ENCODE data around the gene ZCRB1. TPM values are rescaled to one million over a fixed set of nuclear protein-coding genes. Genes with fewer than 3 reads are reported as not detected.
"Not testable (repeated sequence)": the region's sequence is repeated elsewhere in the genome, so short reads cannot be mapped to it uniquely, and the experiment has no call there.

ZCRB1 gene
- total RNA-seq, 1 experiment from 2014 or later = 52.3 TPM

GRCh38 chr12:42330097-42330496, 4.2 kb upstream of the ZCRB1 start:
- not testable (repeated sequence) for DNase-seq (ENCODE audit: low read depth)

DNA sequence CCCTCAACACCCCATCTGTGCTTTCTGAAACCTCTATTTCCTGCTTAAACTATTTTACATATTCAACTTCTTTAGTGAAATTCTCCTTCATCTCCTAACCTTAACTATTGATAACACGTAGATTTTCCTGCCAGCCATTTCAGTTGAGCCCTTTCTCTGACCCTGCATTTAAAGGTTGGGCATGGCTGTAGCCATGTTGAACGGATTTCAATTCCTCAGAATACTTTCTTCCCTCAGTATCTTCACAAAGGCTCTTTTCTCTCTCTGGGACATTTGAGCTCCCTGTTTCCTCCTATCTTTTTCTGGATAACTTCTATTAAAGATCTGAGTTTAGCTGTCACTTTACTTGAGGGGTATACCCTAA, 1.3 kb upstream of the ZCRB1 start:
- DNase-seq (ENCODE audit: low read depth) = no peak

GRCh38 chr12:42326541-42327226, 790 bp upstream of the ZCRB1 start:
- DNase-seq (ENCODE audit: low read depth) = peak; percentile 49

DNA sequence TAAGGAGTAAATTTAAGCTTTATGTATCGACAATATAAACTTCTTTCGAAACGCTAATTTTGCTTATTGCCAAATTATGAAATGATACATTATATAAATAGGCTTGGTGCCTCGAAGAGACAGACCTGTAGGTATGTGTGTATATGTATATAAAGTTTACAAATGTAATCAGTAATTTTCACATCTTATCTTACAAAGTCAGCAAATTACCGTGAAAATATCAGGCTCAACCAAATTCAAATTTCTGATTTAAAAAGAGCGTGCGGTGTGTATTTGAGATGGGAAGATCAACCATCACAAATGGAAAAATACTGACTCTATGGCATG, 605 bp downstream of the ZCRB1 start:
- DNase-seq (ENCODE audit: low read depth) = no peak

- no peak for DNase-seq (ENCODE audit: low read depth)
Measured at GRCh38 chr12:42323856-42324255, 2.0 kb downstream of the ZCRB1 start.

DNA sequence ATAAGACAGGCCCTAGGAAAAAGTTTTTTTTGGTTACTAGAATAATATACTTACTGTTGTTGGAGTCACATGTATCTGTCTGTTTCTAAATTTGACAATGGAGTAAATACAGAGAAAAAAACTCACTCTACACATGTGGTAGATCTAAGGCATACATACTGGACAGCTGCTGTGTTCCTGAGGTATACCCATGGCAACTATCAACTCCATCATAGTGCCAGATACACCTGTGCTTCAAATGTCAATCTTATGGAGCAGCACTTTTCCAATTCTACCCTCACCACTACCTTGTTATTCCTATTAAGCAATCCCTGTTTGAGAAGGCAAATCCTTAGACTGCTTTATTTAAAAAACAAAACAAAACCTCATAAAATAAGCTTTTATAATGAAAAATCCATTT, 3.3 kb downstream of the ZCRB1 start:
- no peak for DNase-seq (ENCODE audit: low read depth)

- DNase-seq (ENCODE audit: low read depth) = no peak
Measured at GRCh38 chr12:42320796-42321195, 5.1 kb downstream of the ZCRB1 start.

- no peak for DNase-seq (ENCODE audit: low read depth)
Measured at GRCh38 chr12:42315108-42315507, 10.8 kb downstream of the ZCRB1 start.

GRCh38 chr12:42309996-42310395, 15.9 kb downstream of the ZCRB1 start:
- no peak for DNase-seq (ENCODE audit: low read depth)

DNA sequence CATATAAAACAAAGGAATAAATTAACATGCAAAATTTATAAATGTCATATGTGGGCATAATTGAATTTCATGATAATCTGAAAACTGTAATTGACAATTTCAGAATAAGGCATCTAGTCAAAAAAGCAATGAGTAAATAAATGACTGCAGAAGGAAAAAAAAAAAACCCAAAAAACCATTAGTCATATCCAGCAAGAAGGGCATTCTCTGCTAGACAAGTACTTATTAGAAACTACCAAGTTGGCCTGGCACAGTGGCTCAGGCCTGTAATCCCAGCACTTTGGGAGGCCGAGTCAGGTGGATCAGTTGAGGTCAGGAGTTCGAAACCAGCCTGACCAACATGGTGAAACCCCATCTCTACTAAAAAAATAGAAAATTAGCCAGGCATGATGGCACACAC, 17.5 kb downstream of the ZCRB1 start:
- DNase-seq (ENCODE audit: low read depth) = no peak

DNA sequence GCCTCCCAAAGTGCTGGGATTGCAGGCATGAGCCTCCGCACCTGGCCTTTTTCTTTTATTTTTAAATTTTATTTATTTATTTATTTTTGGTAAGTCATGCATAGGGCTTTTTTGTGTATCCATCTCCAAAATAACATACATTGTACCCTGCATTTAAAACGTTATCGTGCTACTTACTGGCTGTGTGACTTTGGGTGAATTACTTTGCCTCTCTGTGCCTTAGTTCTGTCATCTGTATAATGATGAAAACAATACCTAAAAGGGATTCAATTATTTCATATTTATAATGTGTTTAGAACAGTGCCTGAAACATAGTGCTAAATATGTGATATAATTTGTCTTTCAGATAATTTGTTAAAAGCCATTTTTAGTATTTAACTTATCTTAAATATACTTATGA, 19.6 kb downstream of the ZCRB1 start:
- no peak for DNase-seq (ENCODE audit: low read depth)

DNA sequence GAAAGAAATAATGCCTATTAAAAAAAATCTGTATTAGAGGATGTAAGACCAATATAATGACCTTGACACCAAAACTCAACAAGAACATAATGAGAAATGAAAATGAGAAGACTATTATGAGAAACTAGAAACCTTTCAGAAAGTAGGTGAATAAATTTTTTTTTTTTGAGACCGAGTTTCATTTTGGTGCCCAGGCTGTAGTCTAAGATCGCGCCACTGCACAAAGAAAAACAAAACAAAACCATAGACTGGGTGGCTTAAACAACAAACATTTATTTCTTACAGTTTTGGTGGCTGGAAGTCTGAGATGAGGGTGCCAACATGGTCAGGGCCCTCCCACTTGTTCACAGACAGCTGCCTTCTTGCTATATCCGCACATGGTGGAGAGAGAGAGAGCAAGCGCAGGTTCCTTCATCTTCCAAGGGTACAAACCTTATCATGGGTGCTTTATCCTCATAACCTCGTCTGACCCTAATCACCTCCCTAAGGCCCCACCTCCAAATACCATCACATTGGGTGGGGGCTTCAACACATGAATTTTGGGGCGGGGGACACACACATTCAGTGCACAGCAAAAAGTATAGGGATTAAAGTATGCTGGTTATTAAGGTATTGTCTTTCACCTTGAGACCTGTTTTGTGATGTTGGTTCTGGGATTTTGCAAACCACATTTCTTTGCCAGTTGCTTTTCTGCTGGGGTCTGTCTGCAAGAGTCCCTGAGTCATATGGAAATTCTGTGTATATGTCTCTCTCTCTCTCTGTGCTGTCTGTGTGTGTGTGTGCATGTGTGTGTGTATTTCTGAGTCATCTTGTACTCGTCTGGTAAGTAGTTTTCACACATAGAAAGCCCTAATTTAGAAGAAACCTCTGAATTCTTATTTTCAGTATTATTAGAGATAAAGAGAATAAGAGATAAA, 26.2 kb downstream of the ZCRB1 start:
- DNase-seq (ENCODE audit: low read depth) = peak; percentile 45

DNA sequence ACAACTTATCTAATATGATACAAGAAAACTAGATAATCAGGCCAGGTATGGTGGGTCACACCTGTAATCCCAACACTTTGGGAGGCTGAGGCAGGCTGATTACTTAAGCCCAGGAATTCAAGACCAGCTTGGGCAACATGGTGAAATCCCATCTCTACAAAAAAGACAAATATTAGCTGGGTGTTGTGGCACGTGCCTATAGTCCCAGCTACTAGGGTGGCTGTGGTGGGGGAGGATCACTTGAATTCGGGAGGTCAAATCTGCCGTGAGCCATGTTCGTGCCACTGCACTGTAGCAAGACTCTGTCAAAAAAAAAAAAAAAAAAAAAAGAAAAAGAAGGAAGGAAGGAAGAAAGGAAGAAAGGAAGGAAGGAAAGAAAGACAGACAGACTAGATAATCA, 27.0 kb downstream of the ZCRB1 start:
- no peak for DNase-seq (ENCODE audit: low read depth)

GRCh38 chr12:42296503-42297109, 29.3 kb downstream of the ZCRB1 start:
- DNase-seq (ENCODE audit: low read depth) = peak; percentile 1

GRCh38 chr12:42291680-42292079, 34.2 kb downstream of the ZCRB1 start:
- no peak for DNase-seq (ENCODE audit: low read depth)

GRCh38 chr12:42288544-42288943, 37.4 kb downstream of the ZCRB1 start:
- DNase-seq (ENCODE audit: low read depth) = no peak

GRCh38 chr12:42286741-42287140, 39.2 kb downstream of the ZCRB1 start:
- no peak for DNase-seq (ENCODE audit: low read depth)

DNA sequence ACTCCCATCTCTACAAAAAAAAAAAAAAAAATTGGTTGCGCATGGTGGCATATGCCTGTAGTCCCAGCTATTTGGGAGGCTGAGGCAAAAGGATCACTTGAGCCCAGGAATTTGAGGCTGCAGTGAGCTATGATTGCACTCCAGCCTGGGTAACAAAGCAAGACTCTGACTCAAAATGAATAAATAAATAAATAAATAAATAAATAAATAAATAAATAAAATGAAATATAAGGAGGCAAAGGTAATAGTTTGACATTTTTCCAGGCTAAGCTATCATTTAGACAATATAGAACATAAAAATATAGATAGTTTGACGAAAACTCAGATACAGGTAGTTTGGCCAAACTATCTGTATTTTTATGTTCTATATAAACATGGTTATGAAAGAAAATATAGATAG, 40.5 kb downstream of the ZCRB1 start:
- DNase-seq (ENCODE audit: low read depth) = no peak

DNA sequence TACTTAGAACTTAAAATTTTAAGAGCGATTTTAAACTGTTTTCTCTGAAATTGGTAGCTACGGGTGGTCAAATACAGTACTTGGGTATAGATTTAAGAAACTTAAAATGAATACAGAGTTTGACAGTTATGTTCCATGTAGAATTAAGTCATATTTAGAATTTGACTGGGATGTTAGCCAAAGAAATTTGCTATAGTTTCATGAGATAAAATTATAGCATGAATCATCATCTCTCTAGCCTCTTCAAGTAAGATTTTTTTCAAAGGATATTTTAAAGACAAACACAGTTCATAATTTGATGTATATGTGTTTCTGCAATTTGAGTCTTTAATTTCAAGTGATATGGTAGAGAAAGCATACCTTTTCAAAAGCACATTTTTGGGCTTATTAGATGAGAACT, 41.0 kb downstream of the ZCRB1 start:
- DNase-seq (ENCODE audit: low read depth) = no peak

DNA sequence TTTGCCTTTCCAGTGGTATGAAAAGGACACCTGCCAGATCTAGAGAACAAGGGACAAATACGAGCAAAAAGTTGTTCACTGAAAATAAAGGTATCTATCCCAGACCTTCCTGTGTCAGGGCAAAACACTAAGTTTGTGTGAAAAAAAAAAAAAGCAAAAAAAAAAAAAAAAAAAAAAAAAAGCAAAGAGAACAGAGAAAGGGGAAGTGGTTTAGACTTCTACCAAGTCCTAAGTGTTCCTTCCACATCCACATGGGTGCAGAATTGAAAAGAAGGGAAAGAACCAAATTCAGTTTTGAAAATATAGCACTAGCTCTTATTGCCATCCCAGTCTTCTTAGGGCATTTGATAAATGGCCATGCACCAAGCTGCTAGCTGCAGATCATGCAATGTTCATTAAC, 41.7 kb downstream of the ZCRB1 start:
- no peak for DNase-seq (ENCODE audit: low read depth)

DNA sequence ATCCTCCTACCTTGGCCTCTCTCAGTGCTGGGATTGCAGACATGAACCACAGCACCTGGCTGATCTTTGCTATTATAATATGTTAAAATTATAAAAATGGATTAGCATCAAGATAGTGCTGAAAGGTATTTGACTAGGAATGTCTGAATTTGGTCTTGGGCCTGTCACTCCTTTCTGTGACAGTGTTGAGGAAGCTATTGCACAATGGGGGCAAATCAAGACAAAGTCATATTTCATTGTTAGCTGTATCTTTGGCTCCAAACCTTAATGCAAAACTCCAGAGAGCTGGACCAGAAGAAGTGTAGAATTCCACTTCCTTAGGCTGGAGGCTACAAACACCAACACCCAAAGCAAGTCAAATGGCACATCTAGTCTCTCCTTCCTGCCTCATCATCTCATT, 42.2 kb downstream of the ZCRB1 start:
- no peak for DNase-seq (ENCODE audit: low read depth)

DNA sequence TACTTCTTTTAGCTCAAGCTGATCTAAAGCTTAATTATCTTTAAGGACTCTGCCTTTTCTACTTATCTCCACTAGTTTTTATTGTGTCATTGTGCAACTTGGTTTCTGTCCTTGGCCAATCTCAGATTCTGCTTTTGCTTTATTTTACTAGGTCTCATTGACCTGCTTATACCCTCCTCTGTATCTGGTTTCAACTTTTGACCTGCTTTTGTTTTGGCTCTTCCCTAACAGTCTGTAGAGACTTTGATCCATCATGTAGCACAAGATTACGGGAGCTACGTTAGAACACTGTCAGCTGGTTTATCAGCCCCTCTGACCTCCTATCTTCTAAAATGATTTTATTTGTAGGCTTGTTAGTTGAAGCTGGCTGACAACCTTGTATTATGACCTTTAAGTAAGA, 43.6 kb downstream of the ZCRB1 start:
- DNase-seq (ENCODE audit: low read depth) = no peak

DNA sequence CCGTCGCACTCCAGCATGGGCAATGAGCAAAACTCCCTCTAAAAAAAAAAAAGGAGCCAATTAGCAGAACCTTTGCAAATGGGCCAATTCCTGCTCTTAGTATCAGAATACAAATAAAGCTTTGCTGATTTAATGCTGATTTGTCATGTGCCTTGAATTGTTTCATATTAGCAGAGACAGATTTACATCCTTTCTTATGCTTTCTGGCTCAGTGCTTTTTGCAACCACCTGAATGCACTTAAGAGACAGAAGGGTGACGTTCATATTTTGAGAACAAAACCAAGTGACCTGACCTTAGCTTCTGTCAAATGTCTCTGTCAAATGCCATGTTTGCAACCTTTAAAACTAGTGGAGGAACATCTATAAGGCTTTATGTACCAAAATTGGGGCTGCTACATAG, 44.0 kb downstream of the ZCRB1 start:
- DNase-seq (ENCODE audit: low read depth) = no peak

All from RPMI7951 (cell line).